ENCODE measurements around the gene WNT4. TPM values are rescaled to one million over a fixed set of nuclear protein-coding genes. Genes with fewer than 3 reads are reported as not detected.

Gene WNT4
- total RNA-seq, 1 experiment from 2014 or later = 1.5 TPM

DNA sequence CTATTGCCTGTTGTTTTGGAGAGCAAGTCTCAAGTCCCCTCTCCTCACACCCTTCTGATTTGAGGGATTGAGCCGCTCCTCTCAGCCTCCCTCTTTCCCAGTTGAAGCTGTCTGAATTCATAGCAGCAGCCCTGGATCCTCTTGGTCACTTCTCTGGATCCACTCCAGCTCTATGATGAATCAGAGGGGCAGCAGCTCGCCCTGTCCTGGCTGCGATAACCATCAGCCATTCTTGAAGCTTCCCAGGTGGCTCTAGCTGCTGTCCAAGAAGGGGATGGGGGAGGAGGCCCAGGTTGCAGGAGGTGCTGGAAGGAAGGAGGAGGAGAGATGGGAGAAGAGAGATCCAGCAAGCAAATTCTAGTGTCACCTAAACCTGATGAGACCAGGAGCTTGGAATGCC lies 31.3 kb downstream of the WNT4 start:
- Histone ChIP-seq H3K36me3 (ENCODE audit: control insufficient read depth in 1 of 2, insufficient read depth in 2 of 2, low read length in 2 of 2) (peaks cover 3 to 6% of the 10 kb centered on the region in 2 experiments; a peak in 2 of 4 replicates), H3K9me2 (ENCODE audit: insufficient read depth) (no peaks in the 10 kb centered on the region), H3K4me2 (ENCODE audit: low read length) (no peak overlapping the region), H2AFZ (ENCODE audit: low read depth, low read length, poor library complexity, severe bottlenecking) (no peak overlapping the region), H3K79me2 (ENCODE audit: insufficient read depth, low read length) (peaks cover 36% of the 10 kb centered on the region), H3K9me3 (ENCODE audit: control insufficient read depth in 1 of 2, insufficient read depth in 1 of 2, low read depth in 1 of 2, low read length in 2 of 2) (no peaks in the 10 kb centered on the region), H4K20me1 (ENCODE audit: insufficient read depth) (no peaks in the 10 kb centered on the region), H3K4me1 (ENCODE audit: control insufficient read depth in 1 of 2, insufficient read depth in 2 of 2, low read length in 2 of 2) (no peaks in the 10 kb centered on the region), H3K4me3 (replicated peaks in 1 of 2; ENCODE audit: low read depth in 1 of 2, low read length in 2 of 2) (no peak overlapping the region), H3K9ac (ENCODE audit: low read length) (no peak overlapping the region), H3K27ac (ENCODE audit: low read depth, low read length) (no peak overlapping the region), H3K27me3 (ENCODE audit: insufficient read depth, low read length) (no peaks in the 10 kb centered on the region)
- RAD21 ChIA-PET (ENCODE audit: low non-redundant PET in 1 of 2, low total read pairs in 2 of 2, uncharacterized antibody in 2 of 2, unreplicated experiment in 2 of 2) = no interaction called here
- DNase-seq (ENCODE audit: low read depth, low spot score) (no peak), ATAC-seq (no peak)
- no TSS peak for BruUV-seq (replicated peaks)
- POLR2A ChIA-PET = no interaction called here
- intact Hi-C loops (cut with micrococcal nuclease) = no loop called here
- TF ChIP-seq TCF7L2 (IDR thresholded peaks at IDR 0.05; ENCODE audit: borderline replicate concordance, extremely low read depth, insufficient read depth, insufficient read length) = no peak
- TF ChIP-seq, protein P1, sequence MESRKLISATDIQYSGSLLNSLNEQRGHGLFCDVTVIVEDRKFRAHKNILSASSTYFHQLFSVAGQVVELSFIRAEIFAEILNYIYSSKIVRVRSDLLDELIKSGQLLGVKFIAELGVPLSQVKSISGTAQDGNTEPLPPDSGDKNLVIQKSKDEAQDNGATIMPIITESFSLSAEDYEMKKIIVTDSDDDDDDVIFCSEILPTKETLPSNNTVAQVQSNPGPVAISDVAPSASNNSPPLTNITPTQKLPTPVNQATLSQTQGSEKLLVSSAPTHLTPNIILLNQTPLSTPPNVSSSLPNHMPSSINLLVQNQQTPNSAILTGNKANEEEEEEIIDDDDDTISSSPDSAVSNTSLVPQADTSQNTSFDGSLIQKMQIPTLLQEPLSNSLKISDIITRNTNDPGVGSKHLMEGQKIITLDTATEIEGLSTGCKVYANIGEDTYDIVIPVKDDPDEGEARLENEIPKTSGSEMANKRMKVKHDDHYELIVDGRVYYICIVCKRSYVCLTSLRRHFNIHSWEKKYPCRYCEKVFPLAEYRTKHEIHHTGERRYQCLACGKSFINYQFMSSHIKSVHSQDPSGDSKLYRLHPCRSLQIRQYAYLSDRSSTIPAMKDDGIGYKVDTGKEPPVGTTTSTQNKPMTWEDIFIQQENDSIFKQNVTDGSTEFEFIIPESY (IDR thresholded peaks at IDR 0.05; ENCODE audit: extremely low read depth, insufficient replicate concordance, low read length) = no peak
- CTCF ChIA-PET = no interaction called here

DNA sequence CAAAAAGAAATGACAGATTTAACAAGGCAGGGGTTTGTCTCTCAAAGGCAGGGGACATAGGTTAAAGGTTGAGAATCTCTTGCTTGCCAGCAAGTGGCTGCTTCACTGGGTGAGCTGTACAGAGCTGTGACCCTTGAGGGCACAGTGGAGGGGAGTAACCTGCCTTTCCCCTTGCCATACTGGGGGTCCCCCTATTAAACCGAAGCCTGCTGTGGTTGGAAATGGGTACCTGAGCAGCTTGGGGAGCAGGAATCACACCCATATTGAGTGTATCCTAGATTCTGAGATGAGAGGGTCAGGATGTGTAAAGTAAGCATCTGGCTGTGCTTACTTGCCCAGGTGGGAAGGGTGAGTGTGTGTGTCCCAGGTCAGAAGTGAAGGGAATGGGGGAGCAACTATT lies 31.8 kb downstream of the WNT4 start:
- H3K9ac ChIP-seq (ENCODE audit: low read length) = no peak overlapping the region
- intact Hi-C loops (cut with micrococcal nuclease) = no loop called here

More for the DNA sequence above, 31.8 kb downstream of the WNT4 start:
- Histone ChIP-seq H3K4me1 (ENCODE audit: control insufficient read depth in 1 of 2, insufficient read depth in 2 of 2, low read length in 2 of 2) (no peaks in the 10 kb centered on the region), H2AFZ (ENCODE audit: low read depth, low read length, poor library complexity, severe bottlenecking) (no peak overlapping the region), H3K4me2 (ENCODE audit: low read length) (no peak overlapping the region), H4K20me1 (ENCODE audit: insufficient read depth) (no peaks in the 10 kb centered on the region), H3K4me3 (replicated peaks in 1 of 2; ENCODE audit: low read depth in 1 of 2, low read length in 2 of 2) (no peak overlapping the region), H3K27me3 (ENCODE audit: insufficient read depth, low read length) (no peaks in the 10 kb centered on the region), H3K36me3 (ENCODE audit: control insufficient read depth in 1 of 2, insufficient read depth in 2 of 2, low read length in 2 of 2) (peaks cover 3 to 6% of the 10 kb centered on the region in 2 experiments; a peak in 2 of 4 replicates), H3K9me2 (ENCODE audit: insufficient read depth) (no peaks in the 10 kb centered on the region), H3K27ac (ENCODE audit: low read depth, low read length) (no peak overlapping the region), H3K79me2 (ENCODE audit: insufficient read depth, low read length) (peaks cover 42% of the 10 kb centered on the region), H3K9me3 (ENCODE audit: control insufficient read depth in 1 of 2, insufficient read depth in 1 of 2, low read depth in 1 of 2, low read length in 2 of 2) (no peaks in the 10 kb centered on the region)
- RAD21 ChIA-PET (ENCODE audit: low non-redundant PET in 1 of 2, low total read pairs in 2 of 2, uncharacterized antibody in 2 of 2, unreplicated experiment in 2 of 2) = no interaction called here
- POLR2A ChIA-PET = no interaction called here
- TF ChIP-seq ELF1 (IDR thresholded peaks at IDR 0.05; ENCODE audit: borderline replicate concordance, low read depth) (no peak), EGR1 (IDR thresholded peaks at IDR 0.05; ENCODE audit: low read depth) (no peak), EZH2phosphoT487 (IDR thresholded peaks at IDR 0.05; ENCODE audit: borderline replicate concordance) (no peak), CBX3 (IDR thresholded peaks at IDR 0.05; ENCODE audit: low read depth) (no peak), TCF7L2 (IDR thresholded peaks at IDR 0.05; ENCODE audit: borderline replicate concordance, extremely low read depth, insufficient read depth, insufficient read length) (no peak)
- TF ChIP-seq, protein P2, sequence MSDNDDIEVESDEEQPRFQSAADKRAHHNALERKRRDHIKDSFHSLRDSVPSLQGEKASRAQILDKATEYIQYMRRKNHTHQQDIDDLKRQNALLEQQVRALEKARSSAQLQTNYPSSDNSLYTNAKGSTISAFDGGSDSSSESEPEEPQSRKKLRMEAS (IDR thresholded peaks at IDR 0.05) = no peak
- BruUV-seq (replicated peaks) = no TSS peak
- DNase-seq (ENCODE audit: low read depth, low spot score) = no peak
- CTCF ChIA-PET = no interaction called here
- no peak for ATAC-seq

Data from HCT116 (cell line).